Lower leg skin (tissue), 4 donors: ENCODE results near the gene ITGA11. TPM values are rescaled to one million over a fixed set of nuclear protein-coding genes. Genes with fewer than 3 reads are reported as not detected.

Experiments
- DNase-seq, 2 donors: peaks; one replicate each; pipeline ENCODE4 v3.0.0-alpha.2; 2019; ENCODE audit warnings: low spot score in 2 of 2
- H3K4me3 ChIP-seq: fragments of 200-600 bp; sonication (generic); 2 replicates; pipeline ENCODE4 v1.5.1; 2017; ENCODE audit warnings: mild to moderate bottlenecking, low read depth; ENCODE audit not compliant: poor library complexity, severe bottlenecking
- POLR2A ChIP-seq, 2 donors: fragments of 450-650 bp; IDR thresholded peaks; one replicate each; pipeline ENCODE4 v1.6.1; 2016 to 2017; ENCODE audit warnings: antibody characterized with exemption in 2 of 2, mild to moderate bottlenecking in 1 of 2, moderate library complexity in 1 of 2
- WGBS, 2 donors: methylation state at CpG; one replicate each; pipeline ENCODE4 v1.1.5; 2018; 5-methylcytosine and 5-hydroxymethylcytosine counted together
- intact Hi-C: fragments of 100-400 bp; cut with DNase I; formaldehyde crosslinking; loops from one replicate; pipeline ENCODE4 v1.15.0; 2023; ENCODE audit warnings: low total_unique reads
- total RNA-seq, 4 donors: library from RNA; depleted of rRNA; stranded (reverse); fragments of >200 nt; gene quantifications; one replicate each; pipeline ENCODE4 v1.1.0, GENCODE V29; 2016
- TF ChIP-seq, protein P1 (sequence below), 3 donors: fragments of 450-650 bp; IDR thresholded peaks; one replicate each; pipeline ENCODE4 v1.5.1; 2016; ENCODE audit warnings: antibody characterized with exemption in 3 of 3, mild to moderate bottlenecking in 3 of 3, moderate library complexity in 2 of 3

The ITGA11 gene
- total RNA-seq, 4 donors from 2014 or later, result 0.51 to 3.5 (median 2.0) TPM

DNA sequence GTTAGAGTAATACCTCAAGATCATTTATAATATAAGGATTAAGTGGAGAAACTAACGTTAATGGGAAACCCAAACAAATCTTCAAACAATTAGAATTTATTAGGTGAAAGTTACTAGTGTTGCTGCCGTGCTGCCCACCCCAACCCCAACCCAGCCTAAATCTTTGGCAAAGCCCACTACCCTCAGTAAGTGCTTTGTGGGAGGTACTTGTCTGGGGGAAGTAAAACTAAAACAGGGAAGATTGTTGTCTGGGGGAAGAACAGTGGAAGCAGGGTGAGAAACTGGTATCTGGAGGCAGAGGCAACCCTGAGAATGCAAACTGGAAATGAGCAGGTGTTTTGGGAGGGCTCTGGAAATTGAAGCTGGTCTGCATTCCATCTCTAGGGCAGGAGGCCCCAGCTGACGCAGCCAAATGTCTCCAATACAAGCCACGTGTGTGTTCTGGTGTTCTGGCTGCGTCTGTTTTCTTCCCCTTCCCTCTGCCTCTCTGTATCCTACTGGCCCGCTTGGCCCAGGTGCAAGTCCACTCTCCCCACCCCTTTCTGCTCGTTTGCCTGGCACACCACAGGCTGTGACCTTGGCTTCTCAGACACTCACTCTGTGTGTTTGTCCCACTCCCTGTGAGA, 121.7 kb downstream of the ITGA11 start:
- 51 to 65% methylated on average over 7 of the region's 7 CpGs for WGBS, 2 donors
- peak in 1 of 2 donors; percentile 80 for DNase-seq
- intact Hi-C loops, result loop anchor here (5.0 kb wide), 1 partner anchor 72 kb away; no protein-coding TSS in a partner anchor
- H3K4me3 ChIP-seq, result no peak overlapping the region
- no peak for TF ChIP-seq POLR2A (IDR thresholded peaks at IDR 0.05)
- TF ChIP-seq, protein P1, sequence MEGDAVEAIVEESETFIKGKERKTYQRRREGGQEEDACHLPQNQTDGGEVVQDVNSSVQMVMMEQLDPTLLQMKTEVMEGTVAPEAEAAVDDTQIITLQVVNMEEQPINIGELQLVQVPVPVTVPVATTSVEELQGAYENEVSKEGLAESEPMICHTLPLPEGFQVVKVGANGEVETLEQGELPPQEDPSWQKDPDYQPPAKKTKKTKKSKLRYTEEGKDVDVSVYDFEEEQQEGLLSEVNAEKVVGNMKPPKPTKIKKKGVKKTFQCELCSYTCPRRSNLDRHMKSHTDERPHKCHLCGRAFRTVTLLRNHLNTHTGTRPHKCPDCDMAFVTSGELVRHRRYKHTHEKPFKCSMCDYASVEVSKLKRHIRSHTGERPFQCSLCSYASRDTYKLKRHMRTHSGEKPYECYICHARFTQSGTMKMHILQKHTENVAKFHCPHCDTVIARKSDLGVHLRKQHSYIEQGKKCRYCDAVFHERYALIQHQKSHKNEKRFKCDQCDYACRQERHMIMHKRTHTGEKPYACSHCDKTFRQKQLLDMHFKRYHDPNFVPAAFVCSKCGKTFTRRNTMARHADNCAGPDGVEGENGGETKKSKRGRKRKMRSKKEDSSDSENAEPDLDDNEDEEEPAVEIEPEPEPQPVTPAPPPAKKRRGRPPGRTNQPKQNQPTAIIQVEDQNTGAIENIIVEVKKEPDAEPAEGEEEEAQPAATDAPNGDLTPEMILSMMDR (IDR thresholded peaks at IDR 0.05), result no peak

DNA sequence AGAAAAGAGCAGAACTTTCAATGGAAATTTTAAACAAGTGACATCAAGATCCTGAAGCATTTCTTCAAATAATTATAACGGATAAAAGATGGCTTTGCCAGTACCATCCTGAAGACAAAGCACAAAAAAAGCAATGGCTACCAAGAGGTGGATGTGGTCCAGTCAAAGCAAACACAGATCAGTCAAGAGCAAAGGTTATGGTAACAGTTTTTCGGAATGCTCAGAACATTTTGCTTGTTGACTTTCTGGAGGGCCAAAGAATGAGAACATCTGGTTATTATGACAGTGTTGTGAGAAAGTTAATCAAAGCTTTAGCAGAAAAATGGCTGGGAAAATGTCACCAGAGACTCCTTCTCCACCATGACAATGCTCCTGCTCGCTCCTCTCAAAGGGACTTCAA, 122.9 kb downstream of the ITGA11 start:
- DNase-seq, result no peak
- 77 to 78% methylated on average over 3 of the region's 3 CpGs for WGBS, 2 donors
- intact Hi-C loops, result loop anchor here (10.0 kb wide), 1 partner anchor 566 kb away; no protein-coding TSS in a partner anchor
- TF ChIP-seq, protein P1 (IDR thresholded peaks at IDR 0.05), result no peak
- TF ChIP-seq POLR2A (IDR thresholded peaks at IDR 0.05), result no peak
- no peak overlapping the region for H3K4me3 ChIP-seq

DNA sequence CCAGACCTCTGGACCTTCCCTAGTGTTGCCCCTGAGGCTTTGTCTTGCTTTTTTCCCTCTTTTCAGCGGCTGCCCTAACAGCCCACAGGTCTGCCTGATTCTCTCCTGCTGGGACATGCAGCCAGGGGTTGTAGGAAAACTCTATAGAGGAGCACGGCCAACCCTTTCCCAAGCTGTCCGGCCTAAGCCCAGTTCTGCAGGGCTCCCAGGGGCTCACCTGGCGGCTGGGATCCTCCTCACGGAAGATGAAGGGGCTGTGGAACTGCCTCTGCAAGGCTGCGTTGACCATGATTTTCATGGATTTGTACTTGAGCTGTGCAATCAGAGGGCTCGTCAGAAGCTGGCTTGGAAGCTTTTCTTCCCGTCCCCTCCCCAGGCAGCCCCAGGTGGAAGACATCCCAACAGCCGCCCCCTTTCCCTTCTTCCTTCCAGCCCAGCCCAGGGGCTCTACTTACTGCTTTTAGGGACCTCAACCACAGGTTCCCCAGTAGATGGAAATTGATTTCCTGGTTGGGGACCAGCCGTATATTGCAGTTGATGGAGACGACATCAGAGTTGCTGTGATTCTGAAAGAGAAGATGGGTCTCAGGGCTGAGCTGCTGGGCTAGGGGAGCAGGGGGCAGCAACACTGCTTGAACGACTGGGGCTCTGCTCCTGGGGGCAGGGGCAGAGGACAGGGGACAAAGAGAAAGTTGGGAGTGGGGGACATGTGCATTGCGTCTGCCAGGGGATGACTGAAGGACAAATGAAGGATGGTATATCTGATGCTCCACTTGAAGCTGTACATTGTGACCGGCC, 124.6 kb downstream of the ITGA11 start:
- intact Hi-C loops, result loop anchor here (10.0 kb wide), 1 partner anchor 567 kb away; no protein-coding TSS in a partner anchor
- TF ChIP-seq, protein P1 (IDR thresholded peaks at IDR 0.05), result no peak
- TF ChIP-seq POLR2A (IDR thresholded peaks at IDR 0.05), result no peak
- H3K4me3 ChIP-seq, result no peak overlapping the region
- 73 to 81% methylated on average over 14 of the region's 14 CpGs for WGBS, 2 donors
- DNase-seq, result peak in 1 of 2 donors; percentile 69

DNA sequence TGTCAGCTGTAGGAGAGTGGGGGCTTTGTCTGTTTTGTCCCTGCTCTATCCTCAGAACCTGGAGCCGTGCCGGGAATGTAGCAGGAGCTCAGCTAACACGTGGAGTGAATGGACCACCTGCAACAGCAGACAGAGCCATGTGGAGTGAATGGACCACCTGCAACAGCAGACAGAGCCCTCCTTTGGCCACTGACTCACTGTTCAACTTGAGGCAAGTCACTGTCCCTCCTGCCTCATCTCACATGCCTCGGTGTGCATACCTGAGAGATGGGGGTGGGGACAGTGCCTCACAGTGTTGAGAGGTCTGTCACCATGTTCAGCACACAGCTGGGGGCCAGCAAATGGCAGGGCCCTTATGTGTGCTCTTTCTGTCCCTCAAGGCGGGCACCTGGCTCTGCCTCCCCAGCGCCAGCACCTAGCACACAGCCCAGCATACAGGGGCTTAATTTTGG, 126.5 kb downstream of the ITGA11 start:
- TF ChIP-seq, protein P1 (IDR thresholded peaks at IDR 0.05), result no peak
- no peak for TF ChIP-seq POLR2A (IDR thresholded peaks at IDR 0.05)
- intact Hi-C loops, result loop anchor here (10.0 kb wide), 1 partner anchor 569 kb away; no protein-coding TSS in a partner anchor
- DNase-seq, result peak in 1 of 2 donors; percentile 82
- 66 to 75% methylated on average over 6 of the region's 6 CpGs for WGBS, 2 donors
- H3K4me3 ChIP-seq, result no peak overlapping the region

DNA sequence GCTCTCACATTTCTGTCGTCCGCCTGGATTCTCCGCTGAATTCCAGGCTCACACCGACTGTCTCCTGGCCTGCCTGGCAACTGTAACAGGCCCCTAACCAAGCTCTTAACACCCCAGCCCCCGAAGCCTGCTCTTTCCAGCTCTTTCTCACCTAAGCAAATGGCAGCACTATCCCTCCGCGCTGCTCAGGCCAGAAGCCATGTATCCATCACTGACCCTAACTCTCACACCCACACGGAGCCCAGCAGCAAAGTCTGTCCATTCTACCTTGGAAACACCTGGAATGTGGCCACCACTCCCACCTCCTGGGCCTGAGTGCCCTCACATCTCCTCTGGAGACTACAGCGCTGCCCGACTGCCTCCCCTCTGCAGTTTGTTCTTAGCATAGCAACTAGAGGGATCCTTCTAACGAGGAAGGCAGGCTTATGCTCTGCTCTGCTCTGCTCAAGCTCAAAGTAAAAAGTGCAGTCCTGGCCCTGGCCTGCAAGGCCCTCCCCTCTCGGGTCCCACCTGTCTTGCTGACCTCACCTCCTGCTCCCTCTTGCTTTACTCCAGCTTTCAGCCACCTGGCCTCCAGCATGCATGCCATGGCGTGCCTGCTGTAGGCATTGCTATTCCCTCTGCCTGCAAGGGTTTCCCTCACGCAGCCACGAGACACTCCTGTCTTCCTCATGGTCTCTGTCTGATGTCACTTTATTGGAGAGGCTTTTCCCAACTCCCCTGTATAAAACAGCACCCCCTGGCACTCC, 127.2 kb downstream of the ITGA11 start:
- WGBS, 2 donors, result 74 to 78% methylated on average over 15 of the region's 15 CpGs
- peak in 1 of 2 donors; percentile 80 for DNase-seq
- intact Hi-C loops, result loop anchor here (5.0 to 10.0 kb wide), 2 partner anchors 73 to 570 kb away; no protein-coding TSS in a partner anchor
- TF ChIP-seq, protein P1 (IDR thresholded peaks at IDR 0.05), result no peak
- no peak for TF ChIP-seq POLR2A (IDR thresholded peaks at IDR 0.05)
- H3K4me3 ChIP-seq, result no peak overlapping the region
